ENCODE results near the gene TGFBR3.

Gene TGFBR3

DNA sequence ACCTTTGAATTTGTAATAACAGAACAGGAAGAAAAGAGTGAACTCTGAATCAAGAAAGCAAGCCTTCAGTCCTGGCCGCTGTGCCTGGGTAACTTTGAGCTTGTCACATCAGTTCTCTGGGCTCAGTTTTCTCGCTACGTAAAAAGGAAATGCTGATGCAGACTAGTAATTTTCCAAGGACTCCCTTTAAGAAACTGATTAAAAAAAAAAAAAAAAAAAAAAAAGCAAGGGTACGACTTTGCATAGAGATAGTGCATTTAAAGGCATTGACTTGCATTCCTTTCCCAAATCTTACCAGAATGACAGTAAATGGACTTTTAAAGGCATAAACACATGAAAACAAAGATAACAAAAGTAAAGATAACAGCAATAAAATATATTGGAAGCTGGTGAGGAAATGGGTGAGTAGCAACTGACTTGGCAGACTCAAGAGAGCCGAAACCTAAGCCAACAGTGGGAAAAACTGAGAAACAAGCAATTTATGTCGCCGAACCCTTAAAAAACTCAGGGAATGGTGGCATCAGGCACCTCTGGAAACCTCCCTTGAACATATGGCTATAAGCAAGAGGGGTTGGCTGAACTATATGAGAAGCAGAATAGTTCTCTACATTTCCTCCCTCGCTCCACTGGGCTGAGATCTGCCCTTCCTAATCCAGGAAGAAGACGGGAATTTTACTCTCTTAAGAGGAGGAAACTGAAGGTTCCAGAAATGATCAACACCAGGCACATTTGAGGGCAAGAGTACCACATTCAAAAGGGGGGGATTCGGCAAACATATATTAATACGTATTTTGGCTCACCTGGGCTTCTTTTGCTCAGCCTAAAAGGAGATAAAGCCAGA is 196.1 kb downstream of the TGFBR3 start:
- TF ChIP-seq, protein P1, sequence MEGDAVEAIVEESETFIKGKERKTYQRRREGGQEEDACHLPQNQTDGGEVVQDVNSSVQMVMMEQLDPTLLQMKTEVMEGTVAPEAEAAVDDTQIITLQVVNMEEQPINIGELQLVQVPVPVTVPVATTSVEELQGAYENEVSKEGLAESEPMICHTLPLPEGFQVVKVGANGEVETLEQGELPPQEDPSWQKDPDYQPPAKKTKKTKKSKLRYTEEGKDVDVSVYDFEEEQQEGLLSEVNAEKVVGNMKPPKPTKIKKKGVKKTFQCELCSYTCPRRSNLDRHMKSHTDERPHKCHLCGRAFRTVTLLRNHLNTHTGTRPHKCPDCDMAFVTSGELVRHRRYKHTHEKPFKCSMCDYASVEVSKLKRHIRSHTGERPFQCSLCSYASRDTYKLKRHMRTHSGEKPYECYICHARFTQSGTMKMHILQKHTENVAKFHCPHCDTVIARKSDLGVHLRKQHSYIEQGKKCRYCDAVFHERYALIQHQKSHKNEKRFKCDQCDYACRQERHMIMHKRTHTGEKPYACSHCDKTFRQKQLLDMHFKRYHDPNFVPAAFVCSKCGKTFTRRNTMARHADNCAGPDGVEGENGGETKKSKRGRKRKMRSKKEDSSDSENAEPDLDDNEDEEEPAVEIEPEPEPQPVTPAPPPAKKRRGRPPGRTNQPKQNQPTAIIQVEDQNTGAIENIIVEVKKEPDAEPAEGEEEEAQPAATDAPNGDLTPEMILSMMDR (conservative IDR thresholded peaks at IDR 0.05; ENCODE audit: low read depth), result no peak
- no peak overlapping the region for H3K27ac ChIP-seq
- CTCF ChIA-PET, result no interaction called here
- POLR2A ChIA-PET (ENCODE audit: low non-redundant PET), result interaction anchor here (0.5 kb wide), 1 partner anchor 7 kb away, joined by 3 read pairs; no protein-coding TSS in a partner anchor
- no peak for DNase-seq (ENCODE audit: low spot score)

DNA sequence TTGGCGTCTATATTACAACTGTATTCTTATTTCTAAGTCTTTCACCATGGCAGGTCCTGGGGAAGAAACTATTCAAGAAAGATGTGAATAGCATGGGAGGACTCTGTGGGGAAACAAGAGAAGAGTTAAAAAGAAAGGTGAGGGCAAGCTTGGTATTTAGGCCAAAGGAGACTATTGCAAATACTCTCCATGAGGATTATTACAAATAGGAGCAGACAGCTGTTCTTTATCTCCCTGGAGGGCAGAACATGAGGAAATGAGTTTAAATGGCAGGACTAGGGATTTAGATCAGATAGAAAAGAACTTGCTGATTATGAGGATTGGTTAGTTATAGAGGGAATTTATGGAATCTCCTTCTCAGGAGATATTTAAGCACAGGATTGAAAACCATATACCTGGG is 198.5 kb downstream of the TGFBR3 start:
- no peak overlapping the region for H3K27ac ChIP-seq
- TF ChIP-seq, protein P1 (conservative IDR thresholded peaks at IDR 0.05; ENCODE audit: low read depth), result no peak
- POLR2A ChIA-PET (ENCODE audit: low non-redundant PET), result no interaction called here
- DNase-seq (ENCODE audit: low spot score), result no peak
- CTCF ChIA-PET, result no interaction called here

DNA sequence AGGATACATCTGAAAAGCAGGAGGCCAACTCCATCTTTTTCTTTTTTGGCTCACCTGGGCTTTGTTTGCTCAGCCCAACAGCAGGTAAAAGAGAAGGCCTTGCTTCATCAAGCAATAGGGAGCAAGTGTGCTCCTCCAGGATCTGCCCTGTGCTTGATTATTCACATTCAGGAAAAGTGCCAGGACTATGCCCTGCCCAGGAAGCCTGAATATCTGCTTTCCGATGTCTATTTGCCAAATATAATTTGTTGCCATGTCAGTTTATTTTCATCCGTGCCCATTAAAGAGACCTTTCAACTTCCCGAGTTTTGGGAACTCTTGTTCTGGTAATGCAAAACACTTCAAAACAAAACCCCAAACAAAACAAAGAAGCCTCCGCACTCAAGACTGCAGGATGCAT is 200.0 kb downstream of the TGFBR3 start:
- TF ChIP-seq, protein P1 (conservative IDR thresholded peaks at IDR 0.05; ENCODE audit: low read depth), result no peak
- DNase-seq (ENCODE audit: low spot score), result peak; percentile 7
- ChIA-PET POLR2A (ENCODE audit: low non-redundant PET) (no interaction called here), CTCF (no interaction called here)
- H3K27ac ChIP-seq, result no peak overlapping the region

DNA sequence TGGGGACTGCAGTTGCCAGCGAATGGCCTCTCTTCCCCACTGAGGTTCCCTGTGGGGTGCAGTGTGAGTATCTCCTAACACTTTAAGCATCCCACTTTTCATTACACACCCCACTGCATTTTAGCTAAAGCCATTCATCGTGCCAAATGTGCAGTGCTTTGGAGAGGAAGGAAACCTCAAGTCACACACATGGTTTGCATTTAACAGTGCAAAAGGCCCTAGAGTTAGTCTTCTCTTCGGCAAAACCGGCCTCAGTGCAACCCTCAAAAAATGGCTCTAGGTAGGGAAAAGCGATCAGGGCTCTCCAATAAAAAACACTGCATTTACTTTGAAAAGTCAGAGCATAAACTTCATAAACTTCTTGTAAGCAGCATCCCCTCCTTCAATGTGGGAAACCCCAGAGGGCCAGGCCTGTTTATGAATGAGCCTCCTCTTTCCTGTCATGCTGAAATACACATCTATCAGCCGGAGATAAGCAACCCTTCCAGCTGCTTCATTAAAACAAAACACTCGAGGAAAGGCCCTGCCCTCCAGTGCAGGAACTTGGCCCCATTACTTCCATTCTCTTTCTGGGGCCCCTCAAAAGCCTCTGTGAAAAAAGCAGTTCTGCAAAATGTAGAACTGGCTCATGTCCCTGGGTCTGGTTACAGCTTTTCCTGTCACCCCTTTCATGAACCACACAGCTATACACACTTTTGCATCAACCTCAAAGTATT is 201.3 kb downstream of the TGFBR3 start:
- DNase-seq (ENCODE audit: low spot score), result no peak
- TF ChIP-seq, protein P1 (conservative IDR thresholded peaks at IDR 0.05; ENCODE audit: low read depth), result no peak
- no peak overlapping the region for H3K27ac ChIP-seq
- POLR2A ChIA-PET (ENCODE audit: low non-redundant PET), result no interaction called here
- CTCF ChIA-PET, result no interaction called here

DNA sequence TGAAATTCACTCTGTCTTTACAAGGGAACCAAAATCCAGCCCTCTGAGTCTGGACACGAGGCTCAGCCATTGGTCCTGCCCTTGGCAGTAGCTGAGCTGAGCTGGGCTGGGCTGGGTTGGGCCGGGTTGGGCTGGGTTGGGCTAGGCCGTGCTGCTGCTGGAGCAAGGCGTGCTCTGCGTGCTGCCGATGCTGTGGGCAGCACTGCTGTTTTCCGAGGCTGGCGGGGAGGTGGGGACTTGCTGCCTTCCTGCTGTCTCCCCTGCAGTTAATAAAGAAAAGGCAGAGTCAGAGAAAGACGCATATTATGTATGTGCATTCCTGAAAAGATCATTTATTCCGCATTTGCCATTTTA is 202.4 kb downstream of the TGFBR3 start:
- CTCF ChIA-PET, result interaction anchor here (0.6 kb wide), 1 partner anchor 199 kb away, joined by 3 read pairs; no protein-coding TSS in a partner anchor
- peak overlapping the region; percentile 44 for H3K27ac ChIP-seq
- TF ChIP-seq, protein P1 (conservative IDR thresholded peaks at IDR 0.05; ENCODE audit: low read depth), result no peak
- DNase-seq (ENCODE audit: low spot score), result no peak
- POLR2A ChIA-PET (ENCODE audit: low non-redundant PET), result no interaction called here

DNA sequence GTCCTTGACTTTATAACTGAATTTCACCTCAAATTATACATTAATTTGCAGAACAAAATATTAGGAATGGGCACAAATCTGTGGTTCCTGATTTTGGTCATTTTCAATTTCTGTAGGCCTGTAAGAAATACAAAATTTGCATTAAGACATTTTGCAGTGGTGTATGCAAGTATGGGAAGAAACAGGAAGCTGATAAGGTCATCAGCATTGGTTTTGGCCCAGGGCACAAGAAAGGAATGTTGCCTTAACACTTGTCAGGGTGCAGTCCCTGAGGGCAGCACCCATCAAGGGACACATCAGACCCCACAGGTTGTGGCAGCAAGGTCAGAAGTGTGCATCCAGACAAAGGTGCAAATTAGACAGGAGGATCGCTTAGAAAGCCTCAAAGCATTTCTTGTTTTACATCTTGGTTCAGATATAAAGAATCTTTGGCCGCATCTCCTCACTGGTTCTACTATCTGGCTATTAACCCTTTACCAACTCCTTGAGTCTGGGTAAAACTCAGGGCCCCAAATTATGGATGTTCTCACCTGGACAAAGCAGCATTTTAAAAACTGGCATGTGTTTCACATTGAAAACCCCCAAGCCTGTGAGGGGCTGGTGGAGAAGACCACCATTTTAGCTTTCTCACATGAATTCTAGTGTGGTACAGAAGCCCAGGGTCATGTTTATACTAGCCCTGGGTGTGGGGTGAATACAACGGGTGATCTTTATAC is 202.9 kb downstream of the TGFBR3 start:
- peak overlapping the region; percentile 44 for H3K27ac ChIP-seq
- TF ChIP-seq, protein P1 (conservative IDR thresholded peaks at IDR 0.05; ENCODE audit: low read depth), result no peak
- ChIA-PET CTCF (no interaction called here), POLR2A (ENCODE audit: low non-redundant PET) (interaction anchor here (0.7 kb wide), 1 partner anchor 7 kb away, joined by 3 read pairs; no protein-coding TSS in a partner anchor)
- DNase-seq (ENCODE audit: low spot score), result no peak

Measured in RWPE1 (cell line).